GM19043 (cell line): ENCODE measurements around the gene MAGEA1.
"Not testable (repeated sequence)": the region's sequence is repeated elsewhere in the genome, so short reads cannot be mapped to it uniquely, and the experiment has no call there.

Experiments
- ATAC-seq: cut with Tn5 transposase; IDR thresholded peaks from one replicate; pipeline ENCODE4 v1.9.1; 2021; ENCODE audit warnings: low read depth; ENCODE audit not compliant: unreplicated experiment

MAGEA1 gene

GRCh38 chrX:153179131-153179530 lies at the start of gene MAGEA1:
TSS of gene MAGEA1 (plus strand) at chrX:153179284. CDS start at chrX:153182390, 3,106 bp downstream.
- no peak for ATAC-seq

- ATAC-seq, result not testable (repeated sequence)
Observed at GRCh38 chrX:153132924-153133323, 46.2 kb upstream of the MAGEA1 start.

- not testable (repeated sequence) for ATAC-seq
Observed at GRCh38 chrX:153139074-153139473, 40.0 kb upstream of the MAGEA1 start.

GRCh38 chrX:153146288-153146687 lies 32.8 kb upstream of the MAGEA1 start:
- ATAC-seq, result not testable (repeated sequence)

GRCh38 chrX:153153516-153153915 lies 25.6 kb upstream of the MAGEA1 start:
- no peak for ATAC-seq

GRCh38 chrX:153157450-153157849 lies 21.6 kb upstream of the MAGEA1 start:
- ATAC-seq, result no peak

GRCh38 chrX:153158319-153158718 lies 20.8 kb upstream of the MAGEA1 start:
- ATAC-seq, result no peak

- no peak for ATAC-seq
Observed at GRCh38 chrX:153161952-153162351, 17.1 kb upstream of the MAGEA1 start.

GRCh38 chrX:153164733-153165132 lies 14.4 kb upstream of the MAGEA1 start:
- ATAC-seq, result no peak

GRCh38 chrX:153168423-153168822 lies 10.7 kb upstream of the MAGEA1 start:
- ATAC-seq, result not testable (repeated sequence)

- no peak for ATAC-seq
Observed at GRCh38 chrX:153181822-153182221, 2.7 kb downstream of the MAGEA1 start.

GRCh38 chrX:153184787-153185186 lies 5.7 kb downstream of the MAGEA1 start:
- ATAC-seq, result no peak

- no peak for ATAC-seq
Observed at GRCh38 chrX:153190381-153190780, 11.3 kb downstream of the MAGEA1 start.

GRCh38 chrX:153200462-153200861 lies 21.4 kb downstream of the MAGEA1 start:
- ATAC-seq, result no peak

- no peak for ATAC-seq
Observed at GRCh38 chrX:153206425-153207046, 27.5 kb downstream of the MAGEA1 start.

- no peak for ATAC-seq
Observed at GRCh38 chrX:153209347-153209746, 30.3 kb downstream of the MAGEA1 start.

- no peak for ATAC-seq
Observed at GRCh38 chrX:153214934-153215333, 35.9 kb downstream of the MAGEA1 start.

GRCh38 chrX:153216926-153217325 lies 37.8 kb downstream of the MAGEA1 start:
- no peak for ATAC-seq

- ATAC-seq, result no peak
Observed at GRCh38 chrX:153225438-153226098, 46.5 kb downstream of the MAGEA1 start.

- no peak for ATAC-seq
Observed at GRCh38 chrX:153226344-153227185, 47.5 kb downstream of the MAGEA1 start.
